ENCODE data around the gene GDNF. TPM values are rescaled to one million over a fixed set of nuclear protein-coding genes. Genes with fewer than 3 reads are reported as not detected.

GDNF gene
- total and polyA plus RNA-seq, 12 donors: 0.06 to 0.98 (median 0.34) TPM; not detected in 1

DNA sequence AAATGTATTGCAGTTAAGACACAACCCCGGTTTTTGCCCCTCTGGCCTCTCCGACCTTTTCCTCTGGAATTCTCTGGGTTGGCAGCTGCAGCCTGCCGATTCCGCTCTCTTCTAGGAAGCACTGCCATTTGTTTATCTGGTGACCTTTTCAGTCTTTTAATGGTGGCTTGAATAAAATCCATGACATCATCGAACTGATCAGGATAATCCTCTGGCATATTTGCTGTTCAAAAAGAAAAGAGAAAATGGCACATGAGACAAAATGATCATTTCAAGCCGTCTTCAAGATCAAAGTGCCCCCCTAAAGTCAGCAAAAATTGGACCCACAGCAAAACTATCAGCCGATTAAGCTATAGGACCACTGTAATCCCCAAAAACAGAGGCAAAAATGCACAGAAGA is 23.9 kb downstream of the GDNF start:
- 71 to 77% (median 75%) methylated on average over 7 of the region's 7 CpGs for WGBS, 4 donors
- Histone ChIP-seq H3K4me3 (no peak overlapping the region), H3K27ac (no peak overlapping the region), H3K9me3 (replicated peaks in 1 of 3) (no peaks in the 10 kb centered on the region), H3K27me3 (no peaks in the 10 kb centered on the region), H3K4me1 (replicated peaks in 1 of 2) (no peaks in the 10 kb centered on the region), H3K36me3 (replicated peaks in 1 of 2) (no peaks in the 10 kb centered on the region)
- TF ChIP-seq CTCF (IDR thresholded peaks at IDR 0.05): no peak
- no peak for TF ChIP-seq POLR2A (IDR thresholded peaks at IDR 0.05)
- intact Hi-C loops (cut with DNase I): no loop called here
- DNase-seq: no peak

- no peak for DNase-seq
- no peaks in the 10 kb centered on the region for H3K4me1 ChIP-seq (replicated peaks in 1 of 2)
- no peaks in the 10 kb centered on the region for H3K27me3 ChIP-seq
- WGBS, 4 donors: 58 to 77% (median 62%) methylated on average over 11 of the region's 11 CpGs
- H3K9me3 ChIP-seq (replicated peaks in 1 of 3): no peaks in the 10 kb centered on the region
- intact Hi-C loops (cut with DNase I): no loop called here
- no peak for TF ChIP-seq CTCF (IDR thresholded peaks at IDR 0.05)
- no peak for TF ChIP-seq POLR2A (IDR thresholded peaks at IDR 0.05)
- H3K27ac ChIP-seq: no peak overlapping the region
- H3K36me3 ChIP-seq (replicated peaks in 1 of 2): no peaks in the 10 kb centered on the region
- H3K4me3 ChIP-seq: no peak overlapping the region
Observed at GRCh38 chr5:37814699-37815098, 25.1 kb downstream of the GDNF start.

GRCh38 chr5:37812365-37812764 is 27.5 kb downstream of the GDNF start:
- TF ChIP-seq POLR2A (IDR thresholded peaks at IDR 0.05): no peak
- no peak for TF ChIP-seq CTCF (IDR thresholded peaks at IDR 0.05)
- WGBS, 4 donors: 97 to 100% (median 99%) methylated on average over 2 of the region's 2 CpGs
- H3K4me3 ChIP-seq: no peak overlapping the region
- DNase-seq: no peak
- intact Hi-C loops (cut with DNase I): no loop called here
- H3K9me3 ChIP-seq (replicated peaks in 1 of 3): no peaks in the 10 kb centered on the region
- no peaks in the 10 kb centered on the region for H3K27me3 ChIP-seq
- no peaks in the 10 kb centered on the region for H3K36me3 ChIP-seq (replicated peaks in 1 of 2)
- no peak overlapping the region for H3K27ac ChIP-seq
- no peaks in the 10 kb centered on the region for H3K4me1 ChIP-seq (replicated peaks in 1 of 2)

DNA sequence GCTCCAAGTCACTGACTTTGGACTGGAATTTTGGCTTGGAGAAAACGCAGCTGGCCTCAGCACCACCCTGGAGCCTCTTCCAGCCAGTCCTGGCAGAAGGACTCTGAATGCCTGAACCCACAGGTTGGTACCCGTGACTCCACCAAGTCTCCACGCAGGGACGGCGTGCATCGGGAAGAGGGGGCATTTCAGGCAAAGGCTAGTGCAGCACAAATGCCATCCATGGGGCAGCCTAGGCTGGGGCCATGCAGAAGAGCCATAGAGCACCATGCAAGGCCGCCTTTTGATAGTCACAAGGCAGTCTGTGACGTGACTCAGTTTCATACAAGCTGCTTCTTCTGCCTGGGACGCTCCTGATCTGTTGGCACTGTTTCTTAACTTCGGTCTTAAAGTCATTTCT is 28.0 kb downstream of the GDNF start:
- Histone ChIP-seq H3K9me3 (replicated peaks in 1 of 3) (no peaks in the 10 kb centered on the region), H3K4me3 (no peak overlapping the region), H3K36me3 (replicated peaks in 1 of 2) (no peaks in the 10 kb centered on the region), H3K27ac (no peak overlapping the region), H3K27me3 (no peaks in the 10 kb centered on the region), H3K4me1 (replicated peaks in 1 of 2) (no peaks in the 10 kb centered on the region)
- DNase-seq: no peak
- intact Hi-C loops (cut with DNase I): no loop called here
- TF ChIP-seq POLR2A (IDR thresholded peaks at IDR 0.05): no peak
- TF ChIP-seq CTCF (IDR thresholded peaks at IDR 0.05): no peak
- WGBS, 4 donors: 81 to 90% (median 87%) methylated on average over 10 of the region's 10 CpGs

All from adrenal gland (tissue), 12 donors.